ENCODE measurements around the gene KDM4E.

The KDM4E gene

DNA sequence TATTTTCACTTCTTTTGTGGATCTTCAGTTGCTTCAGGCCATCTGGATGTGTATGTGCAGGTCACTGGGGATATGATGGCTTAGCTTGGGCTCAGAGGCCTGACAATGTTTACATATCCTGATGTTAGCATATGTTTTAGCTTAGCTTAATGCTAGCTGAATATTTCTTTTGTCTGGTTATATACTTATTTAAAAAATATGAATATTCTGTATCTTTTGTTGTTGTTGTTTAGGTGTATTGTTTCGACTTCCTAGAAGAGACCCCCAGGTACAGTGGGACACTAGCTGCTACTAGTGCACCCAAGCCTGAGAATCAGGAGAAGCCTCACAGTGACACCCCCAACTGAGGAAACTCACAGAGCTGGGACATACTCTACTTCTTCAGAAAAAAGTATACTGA is at the start of gene KDM4E:
TSS of gene KDM4E (plus strand) at position 301 of the 400 bp plus-strand sequence. CDS start 300 bp downstream, outside the sequence.
- Histone ChIP-seq H3K9me3 (ENCODE audit: low read length) (no peaks in the 10 kb centered on the region), H4K20me1 (ENCODE audit: insufficient read depth, low read length) (no peaks in the 10 kb centered on the region), H3K9me2 (ENCODE audit: low read depth, low read length) (no peaks in the 10 kb centered on the region), H3K9ac (ENCODE audit: low read length) (no peak within 1 kb of the TSS), H3K27me3 (ENCODE audit: insufficient read depth, low read length) (no peaks in the 10 kb centered on the region), H3K4me3 (ENCODE audit: low read depth, low read length, poor library complexity, severe bottlenecking) (no peak within 1 kb of the TSS), H3K4me1 (ENCODE audit: insufficient read depth, low read length, severe bottlenecking) (no peaks in the 10 kb centered on the region), H3F3A (ENCODE audit: insufficient read depth, low read length) (no peaks in the 10 kb centered on the region), H2AFZ (ENCODE audit: low read length) (no peak within 1 kb of the TSS), H3K36me3 (ENCODE audit: insufficient read depth, low read length) (no peaks in the 10 kb centered on the region), H3K27ac (ENCODE audit: low read depth, low read length, poor library complexity, severe bottlenecking) (no peak within 1 kb of the TSS), H3K79me2 (ENCODE audit: insufficient read depth, low read length) (no peaks in the 10 kb centered on the region), H3K4me2 (ENCODE audit: low read length) (no peak within 1 kb of the TSS)
- no peak for TF ChIP-seq EZH2 (IDR thresholded peaks at IDR 0.05; ENCODE audit: borderline replicate concordance, low read length)
- TF ChIP-seq, protein P1, sequence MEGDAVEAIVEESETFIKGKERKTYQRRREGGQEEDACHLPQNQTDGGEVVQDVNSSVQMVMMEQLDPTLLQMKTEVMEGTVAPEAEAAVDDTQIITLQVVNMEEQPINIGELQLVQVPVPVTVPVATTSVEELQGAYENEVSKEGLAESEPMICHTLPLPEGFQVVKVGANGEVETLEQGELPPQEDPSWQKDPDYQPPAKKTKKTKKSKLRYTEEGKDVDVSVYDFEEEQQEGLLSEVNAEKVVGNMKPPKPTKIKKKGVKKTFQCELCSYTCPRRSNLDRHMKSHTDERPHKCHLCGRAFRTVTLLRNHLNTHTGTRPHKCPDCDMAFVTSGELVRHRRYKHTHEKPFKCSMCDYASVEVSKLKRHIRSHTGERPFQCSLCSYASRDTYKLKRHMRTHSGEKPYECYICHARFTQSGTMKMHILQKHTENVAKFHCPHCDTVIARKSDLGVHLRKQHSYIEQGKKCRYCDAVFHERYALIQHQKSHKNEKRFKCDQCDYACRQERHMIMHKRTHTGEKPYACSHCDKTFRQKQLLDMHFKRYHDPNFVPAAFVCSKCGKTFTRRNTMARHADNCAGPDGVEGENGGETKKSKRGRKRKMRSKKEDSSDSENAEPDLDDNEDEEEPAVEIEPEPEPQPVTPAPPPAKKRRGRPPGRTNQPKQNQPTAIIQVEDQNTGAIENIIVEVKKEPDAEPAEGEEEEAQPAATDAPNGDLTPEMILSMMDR (IDR thresholded peaks at IDR 0.05; ENCODE audit: low read length) = no peak

DNA sequence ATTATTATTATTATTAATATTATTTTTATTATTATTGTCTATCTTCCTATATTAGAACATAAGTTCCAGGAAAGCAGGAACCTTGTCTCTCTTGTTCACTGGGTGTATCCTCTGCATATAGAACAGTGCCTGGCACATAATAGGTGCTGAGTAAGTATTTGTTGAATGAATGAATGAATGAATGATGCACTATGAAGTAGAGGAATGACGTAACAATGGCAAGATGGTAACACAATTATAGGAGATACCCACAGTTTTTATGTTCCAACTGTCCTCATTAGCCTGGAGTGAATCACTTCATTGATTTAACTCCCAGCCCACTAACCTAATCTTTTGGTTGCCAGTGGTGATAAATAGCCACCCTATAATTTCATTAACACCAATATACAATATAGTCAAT is 49.5 kb upstream of the KDM4E start:
- Histone ChIP-seq H2AFZ (ENCODE audit: low read length) (no peak overlapping the region), H3K9me3 (ENCODE audit: low read length) (no peaks in the 10 kb centered on the region), H3K9me2 (ENCODE audit: low read depth, low read length) (no peaks in the 10 kb centered on the region), H4K20me1 (ENCODE audit: insufficient read depth, low read length) (no peaks in the 10 kb centered on the region), H3K79me2 (ENCODE audit: insufficient read depth, low read length) (peaks cover 9% of the 10 kb centered on the region), H3K9ac (ENCODE audit: low read length) (no peak overlapping the region), H3F3A (ENCODE audit: insufficient read depth, low read length) (no peaks in the 10 kb centered on the region), H3K36me3 (ENCODE audit: insufficient read depth, low read length) (peaks cover 15% of the 10 kb centered on the region), H3K4me3 (ENCODE audit: low read depth, low read length, poor library complexity, severe bottlenecking) (no peak overlapping the region), H3K27me3 (ENCODE audit: insufficient read depth, low read length) (no peaks in the 10 kb centered on the region), H3K4me2 (ENCODE audit: low read length) (no peak overlapping the region), H3K27ac (ENCODE audit: low read depth, low read length, poor library complexity, severe bottlenecking) (no peak overlapping the region), H3K4me1 (ENCODE audit: insufficient read depth, low read length, severe bottlenecking) (peaks cover 16% of the 10 kb centered on the region)
- no peak for TF ChIP-seq EZH2 (IDR thresholded peaks at IDR 0.05; ENCODE audit: borderline replicate concordance, low read length)
- TF ChIP-seq, protein P1 (IDR thresholded peaks at IDR 0.05; ENCODE audit: low read length) = no peak

DNA sequence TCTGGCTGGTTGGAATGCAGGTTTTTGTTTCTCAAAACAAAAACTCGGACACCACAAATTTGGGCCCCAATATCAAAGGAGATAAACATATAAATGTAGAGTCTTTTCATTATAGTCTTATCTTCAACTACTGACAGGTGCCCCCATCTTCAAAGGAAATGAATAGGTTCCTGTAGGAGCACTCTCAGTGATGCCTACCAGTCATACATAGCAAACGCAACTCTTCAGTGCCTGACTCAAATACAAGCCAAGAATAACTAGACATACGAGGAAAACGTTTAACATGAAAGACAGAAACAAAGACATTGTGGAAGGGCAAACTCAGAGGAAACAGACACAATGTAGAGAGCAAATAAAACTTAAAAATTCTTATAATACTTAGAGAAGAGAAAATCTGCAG is 37.7 kb upstream of the KDM4E start:
- Histone ChIP-seq H3K4me1 (ENCODE audit: insufficient read depth, low read length, severe bottlenecking) (no peaks in the 10 kb centered on the region), H4K20me1 (ENCODE audit: insufficient read depth, low read length) (no peaks in the 10 kb centered on the region), H3K4me3 (ENCODE audit: low read depth, low read length, poor library complexity, severe bottlenecking) (no peak overlapping the region), H3K9ac (ENCODE audit: low read length) (no peak overlapping the region), H2AFZ (ENCODE audit: low read length) (no peak overlapping the region), H3K4me2 (ENCODE audit: low read length) (no peak overlapping the region), H3K79me2 (ENCODE audit: insufficient read depth, low read length) (no peaks in the 10 kb centered on the region), H3K27me3 (ENCODE audit: insufficient read depth, low read length) (no peaks in the 10 kb centered on the region), H3K9me2 (ENCODE audit: low read depth, low read length) (no peaks in the 10 kb centered on the region), H3F3A (ENCODE audit: insufficient read depth, low read length) (no peaks in the 10 kb centered on the region), H3K27ac (ENCODE audit: low read depth, low read length, poor library complexity, severe bottlenecking) (no peak overlapping the region), H3K9me3 (ENCODE audit: low read length) (no peaks in the 10 kb centered on the region), H3K36me3 (ENCODE audit: insufficient read depth, low read length) (no peaks in the 10 kb centered on the region)
- TF ChIP-seq EZH2 (IDR thresholded peaks at IDR 0.05; ENCODE audit: borderline replicate concordance, low read length) = no peak
- TF ChIP-seq, protein P1 (IDR thresholded peaks at IDR 0.05; ENCODE audit: low read length) = no peak

Measured in OCI-LY1 (cell line).